Retinal pigment epithelial cell (primary cell): ENCODE results near the gene CLCNKA.

ENCODE experiments used
- DNase-seq: peaks from one replicate; pipeline ENCODE4 v3.0.0-alpha.2; 2010; ENCODE audit warnings: low read depth
- H3K4me3 ChIP-seq: 2 replicates; pipeline ENCODE4 v1.5.1; 2011; ENCODE audit warnings: mild to moderate bottlenecking, low read length, control low read depth, moderate library complexity
- CTCF ChIP-seq: conservative IDR thresholded peaks from 2 replicates; pipeline ENCODE4 v1.5.1; 2011; ENCODE audit warnings: low read depth, low read length, control low read depth, inconsistent platforms

Gene CLCNKA

GRCh38 chr1:16070640-16071355, 49.0 kb downstream of the CLCNKA start:
- DNase-seq, result no peak
- no peak overlapping the region for H3K4me3 ChIP-seq
- TF ChIP-seq CTCF, result no peak

- no peak for TF ChIP-seq CTCF
- no peak overlapping the region for H3K4me3 ChIP-seq
- DNase-seq, result no peak
Measured at GRCh38 chr1:16071614-16072013, 49.8 kb downstream of the CLCNKA start.

- no peak overlapping the region for H3K4me3 ChIP-seq
- no peak for DNase-seq
- TF ChIP-seq CTCF, result no peak
Measured at GRCh38 chr1:16072095-16072494, 50.3 kb downstream of the CLCNKA start.

- H3K4me3 ChIP-seq, result peak overlapping the region; percentile 40
Measured at GRCh38 chr1:16072616-16073484, 51.0 kb downstream of the CLCNKA start.

GRCh38 chr1:16073490-16074119, 51.8 kb downstream of the CLCNKA start, which contains the start of gene FAM131C:
FAM131C (minus strand) TSS chr1:16073651; CDS start chr1:16073442, 209 bp downstream.
- no peak for DNase-seq
- H3K4me3 ChIP-seq, result peak within 1 kb of the TSS; percentile 40
- TF ChIP-seq CTCF, result no peak

More at GRCh38 chr1:16072616-16073484, 51.0 kb downstream of the CLCNKA start:
- DNase-seq, result no peak
- peak; percentile 39 for TF ChIP-seq CTCF

- TF ChIP-seq CTCF, result no peak
- H3K4me3 ChIP-seq, result no peak overlapping the region
- no peak for DNase-seq
Measured at GRCh38 chr1:16074217-16074616, 52.4 kb downstream of the CLCNKA start.
